Gastroesophageal sphincter (tissue), 3 donors: ENCODE measurements around the gene SULT1A1.

Source experiments
- CTCF ChIP-seq, 4 experiments: fragments of 200-600 bp in 2 of 4; fragments of 450-650 bp in 2 of 4; sonication (generic) in 1 of 4; IDR thresholded peaks; one replicate each; pipeline ENCODE4 v1.5.1; 2017 to 2019; ENCODE audit warnings: antibody characterized with exemption in 4 of 4, mild to moderate bottlenecking in 2 of 4, moderate library complexity in 2 of 4
- POLR2AphosphoS5 ChIP-seq: sonication (generic); formaldehyde crosslinking; IDR thresholded peaks from one replicate; pipeline ENCODE4 v1.6.1; 2017; ENCODE audit warnings: antibody characterized with exemption

DNA sequence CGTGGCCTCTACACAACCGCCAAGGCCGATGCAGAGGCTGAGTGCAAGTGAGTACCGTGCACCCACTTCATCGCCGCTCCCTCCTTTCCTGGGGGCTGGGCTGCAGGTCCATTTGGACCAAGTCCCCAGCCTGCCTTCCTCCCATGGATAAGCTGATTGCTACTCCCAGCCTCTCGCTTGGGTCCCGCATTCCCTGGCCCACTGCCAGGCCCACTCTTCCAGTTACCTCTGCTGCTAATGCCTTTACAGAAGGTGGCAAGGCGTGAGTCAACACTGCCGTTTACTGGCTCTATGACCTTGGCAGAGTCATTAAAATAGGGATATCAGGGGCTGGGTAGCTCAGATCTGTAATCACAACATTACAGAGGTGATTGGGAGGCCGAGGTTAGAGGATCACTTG, 24.2 kb downstream of the SULT1A1 start:
- TF ChIP-seq CTCF (IDR thresholded peaks at IDR 0.05) (no peak), POLR2AphosphoS5 (no peak)
